Stimulated activated CD8-positive, alpha-beta memory T cell treated with anti-CD3 and anti-CD28 coated beads, Interleukin-7, amount 100 ng/mL, for 1 hour (primary cell): ENCODE results near the gene SHTN1.

Experiments used
- DNase-seq, 2 donors: peaks; one replicate each; pipeline ENCODE4 v3.0.0-alpha.2; 2020; ENCODE audit warnings: low read depth in 2 of 2

Gene SHTN1

DNA sequence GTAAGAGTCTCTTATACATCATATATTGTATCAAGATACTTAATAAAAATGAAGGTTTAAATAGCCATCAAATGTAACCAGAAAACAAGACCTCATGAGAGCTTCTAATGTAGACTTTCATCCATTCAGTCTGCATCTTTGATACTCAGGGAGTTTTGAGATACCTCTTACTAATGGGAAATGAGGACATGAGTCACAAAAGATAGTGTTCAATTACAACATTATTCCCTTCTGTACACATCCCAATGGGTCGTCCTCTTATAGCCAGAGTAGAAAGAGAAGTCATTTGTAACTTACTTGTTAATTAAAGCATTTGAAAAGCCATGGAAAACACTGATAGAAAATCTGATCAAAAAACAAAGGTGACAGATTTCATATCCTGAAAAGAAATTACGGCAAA, 19.4 kb downstream of the SHTN1 start:
- no peak for DNase-seq

DNA sequence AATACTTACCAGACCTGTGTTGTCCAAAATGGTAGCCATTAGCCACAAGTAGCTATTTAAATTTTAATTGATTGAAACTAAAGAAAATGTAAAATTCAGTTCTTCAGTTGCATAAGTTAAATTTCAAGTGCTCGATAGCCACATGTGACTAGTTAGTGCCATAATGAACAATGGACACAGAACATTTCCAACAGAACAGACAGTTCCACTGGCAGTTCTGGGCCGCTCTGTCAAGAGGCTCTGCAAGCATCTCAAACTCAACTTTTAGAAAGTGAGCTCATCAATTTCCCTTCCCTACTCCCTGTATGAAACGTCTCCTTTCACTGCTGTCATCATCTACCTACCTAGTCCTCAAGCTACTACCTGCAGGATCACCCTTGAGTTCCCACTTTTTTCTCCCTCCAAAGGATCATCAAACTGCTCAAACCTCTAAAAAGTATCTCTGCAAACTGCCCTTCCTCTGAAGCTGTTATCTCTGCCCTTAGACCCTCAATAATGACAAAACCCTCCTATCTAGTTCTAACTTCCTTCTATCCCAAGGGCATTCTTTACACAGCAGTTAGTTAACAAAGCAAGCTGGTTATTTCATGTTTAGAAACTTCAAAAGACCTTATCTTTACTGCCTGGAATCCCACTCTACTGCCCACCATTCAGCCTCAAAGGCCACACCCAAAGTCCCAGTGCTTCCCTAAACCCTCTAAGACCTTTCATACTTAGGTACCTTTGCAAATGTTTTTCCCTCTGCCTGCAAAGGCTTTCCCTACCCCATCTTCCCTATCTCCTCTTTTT, 20.6 kb downstream of the SHTN1 start:
- DNase-seq, result no peak

DNA sequence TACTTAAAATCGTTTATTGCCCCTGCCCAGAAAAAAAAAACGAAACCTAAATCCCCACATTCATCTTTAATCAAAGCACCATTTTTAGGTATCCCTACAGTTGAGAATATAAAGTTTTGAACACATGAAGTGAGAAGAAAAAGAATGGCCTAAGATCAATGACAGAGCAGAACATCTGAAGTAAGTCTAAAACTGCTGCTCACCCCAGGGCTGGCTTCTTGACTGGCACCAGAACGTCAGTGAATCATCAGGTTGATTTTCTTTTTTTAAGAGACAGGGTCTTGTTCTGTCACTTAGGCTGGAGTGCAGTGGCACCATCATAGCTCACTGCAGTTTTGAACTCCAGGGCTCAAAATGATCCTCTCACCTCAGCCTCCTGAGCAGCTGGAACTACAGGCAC, 24.9 kb downstream of the SHTN1 start:
- DNase-seq, result no peak

DNA sequence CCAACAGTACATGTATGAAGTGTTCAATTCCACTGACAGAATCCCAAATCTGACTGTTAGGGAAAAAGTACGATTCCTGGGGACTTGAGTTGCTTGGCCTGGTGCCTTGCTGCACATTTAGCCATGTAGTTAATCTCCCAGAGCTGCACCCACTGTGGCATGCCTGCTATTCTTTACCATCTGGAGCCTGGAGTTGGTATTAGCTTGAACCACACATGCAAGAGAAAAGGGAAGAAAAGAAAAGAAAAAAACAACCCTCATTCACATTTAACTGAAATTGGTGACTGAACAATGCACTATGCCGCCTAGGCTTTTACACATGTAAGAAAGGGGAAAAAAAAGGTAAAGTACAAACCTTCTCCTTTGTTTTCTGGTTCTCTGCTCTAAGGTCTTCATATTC, 26.1 kb downstream of the SHTN1 start:
- DNase-seq, result no peak

DNA sequence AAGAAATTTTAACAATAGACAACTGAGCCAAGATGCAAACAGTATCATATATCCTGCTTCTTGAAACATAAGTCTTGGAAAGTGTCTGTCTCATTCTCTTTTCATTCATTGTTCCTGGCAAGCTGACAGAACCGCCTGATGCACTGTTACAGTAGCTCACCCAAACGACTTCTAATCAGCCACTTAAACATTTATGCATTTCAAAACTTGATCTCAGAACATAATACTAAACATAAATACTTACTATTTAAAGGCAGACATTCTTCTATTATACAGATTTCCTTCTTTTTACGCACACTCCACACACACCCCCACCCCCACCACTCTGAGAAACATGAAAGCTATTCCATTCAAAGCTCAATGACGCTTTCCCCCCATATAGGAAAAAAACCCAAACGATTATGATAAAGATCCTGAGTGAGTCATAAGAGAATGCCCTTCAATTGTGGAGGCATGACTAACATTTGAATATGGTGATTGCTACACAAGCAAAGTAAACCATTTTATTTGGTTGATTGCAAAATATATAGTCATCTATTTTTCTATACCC, 30.5 kb downstream of the SHTN1 start:
- no peak for DNase-seq

DNA sequence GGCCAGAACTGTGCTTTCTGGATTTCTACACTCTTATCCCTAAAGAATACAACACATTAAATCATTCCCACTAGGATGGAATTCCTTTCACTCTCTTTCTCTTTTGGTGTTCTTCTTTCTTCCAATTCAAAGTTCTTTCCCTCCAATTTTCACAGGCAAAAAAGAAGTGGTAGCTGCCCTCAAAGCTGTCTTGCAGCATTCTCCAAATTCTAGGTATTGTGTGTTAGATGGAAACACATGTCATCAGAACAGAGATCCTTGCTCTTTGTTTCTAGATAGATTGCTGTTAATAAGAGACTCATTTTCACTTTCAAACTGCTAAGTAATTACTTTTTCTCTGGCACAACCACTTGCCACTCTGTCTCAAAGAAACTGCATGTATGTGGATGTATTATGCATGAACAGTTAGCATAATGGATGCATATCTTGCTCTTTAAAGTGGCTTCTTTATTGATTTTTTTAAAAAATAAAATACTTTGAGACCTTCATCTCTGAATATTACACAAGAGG, 31.0 kb downstream of the SHTN1 start:
- DNase-seq, result no peak

DNA sequence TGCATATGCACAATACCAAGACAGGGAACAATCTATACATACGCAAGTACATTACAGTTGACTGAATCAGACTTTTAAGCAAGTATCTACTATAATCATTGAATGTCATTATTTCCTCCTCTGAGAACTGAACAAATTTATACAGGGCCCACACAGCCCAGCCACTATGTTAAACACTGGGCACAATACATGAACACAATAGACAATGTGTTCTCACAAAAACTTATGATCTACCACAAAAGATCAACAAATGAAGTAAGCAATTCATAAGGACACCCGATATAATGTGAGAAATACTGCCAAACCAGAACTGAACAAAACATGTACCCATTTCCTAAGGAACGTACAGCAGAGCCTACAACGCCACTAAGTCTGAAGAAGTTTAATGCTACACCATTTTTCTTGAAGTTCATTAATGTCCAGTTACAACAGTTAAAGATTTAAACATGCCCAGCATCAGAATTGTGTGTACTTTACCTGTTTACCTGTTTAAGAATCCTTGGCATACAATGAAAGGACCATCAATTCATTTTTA, 31.5 kb downstream of the SHTN1 start:
- DNase-seq, result no peak

DNA sequence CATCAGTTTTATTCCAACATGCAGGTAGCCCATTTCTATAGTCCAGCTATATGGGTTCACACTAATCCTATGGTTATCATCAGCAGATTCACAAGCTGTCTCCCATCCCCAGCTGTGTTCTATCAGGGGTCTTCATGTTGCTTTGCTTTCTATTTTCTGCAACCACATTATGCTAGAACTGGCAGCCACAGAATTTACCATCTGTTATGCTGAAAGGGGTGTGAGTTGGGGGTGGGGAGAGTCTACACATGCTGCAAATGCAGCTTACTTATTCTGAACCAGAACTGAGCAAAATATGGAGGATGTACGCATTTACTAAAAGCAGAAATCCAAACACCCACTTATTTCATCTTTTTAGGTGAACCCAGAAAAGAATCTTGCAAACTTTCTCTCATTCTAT, 32.9 kb downstream of the SHTN1 start:
- no peak for DNase-seq

DNA sequence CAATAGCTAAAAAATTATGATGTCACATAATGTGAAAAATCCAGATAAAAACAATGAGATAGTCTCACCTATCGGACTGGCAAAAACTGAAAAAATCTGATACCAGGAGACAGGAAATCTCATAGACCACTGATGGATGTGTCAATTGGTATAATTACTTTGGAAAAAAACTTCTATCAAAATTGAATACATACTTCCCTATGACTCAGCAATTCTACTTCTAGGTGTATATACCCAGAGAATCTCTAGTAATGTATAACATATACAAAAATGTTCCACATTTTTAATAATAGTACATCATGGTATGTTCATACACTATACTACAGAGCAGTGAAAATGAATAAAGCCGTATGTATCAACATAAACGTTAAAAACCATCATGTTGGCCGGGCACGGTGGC, 34.9 kb downstream of the SHTN1 start:
- DNase-seq, result no peak

DNA sequence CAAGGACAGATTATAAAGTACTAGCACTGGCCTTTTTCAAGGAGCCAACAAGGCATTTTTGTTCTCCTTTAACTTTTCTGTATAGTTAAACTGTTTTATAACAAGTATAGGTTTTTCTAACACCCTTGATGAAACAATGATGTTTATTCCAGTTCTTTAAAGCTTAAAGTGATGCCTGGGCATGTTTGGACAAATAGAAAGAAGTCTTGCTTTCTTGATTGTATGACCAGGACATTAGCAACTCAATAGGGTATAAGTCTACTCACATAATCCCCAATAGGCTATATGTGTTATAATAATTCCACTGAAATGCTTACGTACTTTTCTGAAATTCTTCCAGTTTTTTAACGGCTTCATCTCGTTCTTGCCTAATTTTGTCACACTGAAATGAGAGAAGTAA, 36.7 kb downstream of the SHTN1 start:
- DNase-seq, result no peak

DNA sequence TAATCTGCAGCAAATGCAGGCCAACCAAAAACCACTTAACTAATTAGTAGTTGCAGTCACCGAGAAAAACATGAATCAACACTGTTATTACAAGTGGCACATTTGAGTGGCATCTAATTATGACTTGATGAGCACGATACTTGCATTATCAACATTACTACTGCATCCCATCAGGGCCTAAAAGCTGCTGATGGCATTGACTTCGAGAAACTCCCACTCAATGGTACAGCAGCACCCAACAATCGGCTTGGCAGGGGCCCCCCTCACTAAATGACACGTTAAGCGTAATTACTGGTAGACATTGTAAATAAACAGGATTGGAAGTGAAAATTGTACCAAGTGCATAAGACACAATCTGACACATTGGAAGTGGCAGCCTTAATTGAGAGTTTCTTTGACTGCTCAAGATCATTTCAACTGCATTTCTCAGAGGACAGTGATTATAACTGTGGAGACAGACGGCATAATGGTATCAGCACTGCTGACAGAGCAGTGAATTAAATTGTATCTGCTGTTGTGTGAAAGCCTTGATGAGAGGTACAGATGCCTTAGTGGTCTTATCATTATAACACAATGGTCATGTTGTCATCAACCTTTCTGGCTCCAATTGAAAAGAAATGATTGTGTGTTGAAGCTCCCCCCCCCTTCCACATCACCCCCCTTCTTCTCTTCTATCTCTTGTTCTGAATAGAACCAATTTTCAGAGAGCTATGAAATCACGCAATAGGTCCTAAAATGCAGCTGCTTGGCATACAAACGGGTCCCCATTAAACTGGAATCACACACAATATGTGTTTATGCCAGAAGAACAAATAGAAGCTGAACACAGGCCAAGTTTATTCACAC, 43.4 kb downstream of the SHTN1 start:
- no peak for DNase-seq

DNA sequence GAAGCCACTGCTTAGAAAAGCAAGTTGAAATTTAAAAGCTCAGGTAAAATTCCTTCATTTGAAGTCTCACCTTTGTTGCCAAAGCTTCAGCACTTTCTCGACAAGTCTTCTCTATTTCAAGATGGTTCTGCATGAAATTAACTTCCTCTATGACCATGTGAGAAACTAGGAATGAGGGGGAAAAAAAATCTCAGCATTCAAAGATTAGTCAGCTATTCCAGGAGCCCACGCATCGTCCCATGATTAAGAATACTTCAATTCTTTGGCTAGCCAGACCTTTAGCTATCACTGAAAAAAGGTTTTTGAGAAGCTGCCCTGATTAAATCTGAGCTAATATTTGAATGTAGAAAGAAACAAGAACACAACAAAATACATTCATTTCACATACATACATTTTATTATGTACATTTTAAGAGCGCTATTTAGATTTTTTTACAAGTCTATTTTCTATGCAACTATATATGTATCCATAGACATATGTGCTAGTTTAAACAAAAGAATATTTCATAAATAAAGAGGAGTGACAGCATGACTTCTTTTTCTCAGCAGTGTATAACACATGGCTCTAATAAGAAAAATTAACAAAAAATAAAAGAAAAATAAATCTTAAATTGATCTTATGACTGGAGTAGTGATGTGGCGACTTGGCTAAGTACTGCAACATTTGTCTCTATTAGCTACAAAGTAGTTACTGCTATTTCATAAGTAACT, 44.8 kb downstream of the SHTN1 start:
- DNase-seq, result no peak

DNA sequence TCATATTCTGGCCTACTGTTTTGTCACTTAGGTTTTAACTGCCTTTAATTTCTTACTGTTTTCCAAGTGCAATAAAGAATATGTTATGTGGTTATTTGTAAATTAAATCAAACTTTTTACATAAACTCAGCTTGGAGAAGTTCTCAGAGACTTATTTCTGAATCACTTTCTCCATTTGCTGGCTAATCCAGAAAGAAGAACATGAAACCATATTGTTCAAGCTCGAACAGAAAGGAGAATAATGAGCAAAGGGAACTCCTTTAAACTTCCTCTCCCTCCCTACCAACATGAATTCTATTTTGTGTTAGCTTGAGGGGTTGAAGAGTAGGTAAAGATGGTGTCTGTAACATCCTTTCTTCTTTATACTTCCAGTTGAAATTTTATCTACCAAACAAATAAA, 52.3 kb downstream of the SHTN1 start:
- no peak for DNase-seq

DNA sequence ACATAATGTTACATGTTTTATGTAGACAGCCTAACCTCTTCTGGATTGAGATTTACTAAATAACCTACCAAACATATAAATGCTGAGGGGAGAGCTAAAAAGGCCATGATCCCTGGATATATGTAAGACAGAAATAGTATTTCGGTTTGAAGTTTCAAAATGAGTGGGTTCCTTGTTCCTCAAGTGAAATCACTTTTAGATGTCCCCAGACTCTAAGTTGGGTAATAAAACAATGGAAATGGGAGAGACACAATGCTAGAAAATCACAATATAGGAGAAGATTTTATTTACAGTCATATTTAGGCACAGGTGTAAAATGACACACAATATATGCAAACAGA, 56.5 kb downstream of the SHTN1 start:
- no peak for DNase-seq

DNA sequence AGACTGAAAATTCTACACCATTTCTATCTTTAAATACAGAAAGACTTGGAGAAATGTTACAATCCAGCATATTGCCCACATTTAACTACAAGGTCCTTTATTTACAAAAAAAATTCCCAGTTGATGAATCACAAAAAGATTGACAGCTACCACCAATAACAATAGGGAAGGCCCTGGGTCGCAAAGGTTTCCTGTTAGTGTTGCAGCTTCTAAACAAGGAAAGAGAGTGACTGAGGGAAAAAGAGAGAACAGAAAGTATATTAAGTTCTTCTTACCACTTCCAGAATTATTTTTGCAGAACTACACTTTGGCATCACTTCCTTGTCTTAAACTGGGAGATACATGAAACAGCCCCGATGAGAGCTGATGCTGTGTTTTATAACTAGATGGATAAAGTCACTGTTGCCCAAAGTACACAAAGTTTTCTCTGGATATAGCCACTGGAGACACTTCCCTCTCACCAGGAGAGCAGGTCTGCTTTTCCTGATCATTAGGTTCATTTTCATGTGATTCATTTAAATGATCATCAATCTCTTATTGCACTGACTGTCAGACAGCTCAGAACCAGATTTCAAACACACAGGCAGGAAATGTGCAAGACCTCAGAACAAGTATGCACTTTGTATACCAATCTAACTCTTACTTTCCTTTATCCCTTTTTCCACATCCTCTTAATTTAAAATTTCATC, 57.0 kb downstream of the SHTN1 start:
- DNase-seq, result no peak

DNA sequence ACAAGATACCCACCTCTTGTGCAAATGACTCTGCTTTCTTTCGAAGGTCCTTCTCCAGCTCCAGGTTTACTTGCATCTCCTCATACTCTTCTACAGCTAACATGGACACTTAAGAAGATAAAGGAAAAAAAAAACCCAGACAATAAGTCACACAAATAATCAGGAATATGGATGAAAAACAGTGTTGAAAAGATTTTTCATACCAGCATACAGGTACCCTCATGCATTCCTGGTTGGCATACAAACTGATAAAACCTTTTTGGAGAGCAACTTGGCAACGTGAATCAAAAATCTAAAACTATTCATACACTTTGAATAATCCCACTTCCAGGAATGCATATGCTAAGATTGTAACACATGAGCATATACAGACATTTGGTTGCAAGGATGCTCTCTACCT, 60.1 kb downstream of the SHTN1 start:
- DNase-seq, result no peak

DNA sequence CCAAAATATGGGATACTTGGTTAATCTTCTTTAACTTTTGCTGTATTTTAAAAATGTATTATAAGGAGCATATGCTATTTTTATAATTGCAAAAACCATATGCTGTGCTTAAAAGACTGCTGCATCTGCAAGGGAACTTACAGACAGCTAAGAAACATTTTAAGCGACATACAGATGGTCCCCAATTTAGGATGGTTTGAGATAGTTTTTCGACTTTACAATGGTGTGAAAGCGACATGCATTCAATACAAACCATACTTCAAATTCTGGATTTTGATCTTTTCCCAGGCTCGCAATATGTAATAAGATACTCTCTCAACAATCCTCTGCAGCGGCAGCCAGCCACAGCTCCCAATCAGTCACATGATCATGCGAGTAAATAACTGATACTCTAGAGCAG, 73.2 kb downstream of the SHTN1 start:
- no peak for DNase-seq

DNA sequence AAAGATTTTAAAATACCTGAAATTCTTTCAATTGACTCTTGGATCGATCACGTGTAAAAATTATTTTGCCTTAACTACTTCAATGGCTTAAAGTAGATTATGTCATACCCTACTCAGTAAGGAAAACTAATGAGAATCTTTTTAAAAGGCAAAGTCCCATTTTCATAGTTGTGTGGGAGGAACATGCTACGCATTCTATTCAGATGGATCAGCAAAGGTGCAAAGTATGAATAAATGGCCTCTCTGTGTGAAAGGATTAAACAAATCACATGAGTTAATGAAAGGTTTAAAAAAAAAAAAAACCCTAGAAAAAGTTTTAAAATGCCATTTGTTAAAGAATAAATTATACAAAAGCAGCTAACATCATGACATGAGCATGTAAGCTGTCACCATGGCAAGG, 78.6 kb downstream of the SHTN1 start:
- DNase-seq, result no peak

DNA sequence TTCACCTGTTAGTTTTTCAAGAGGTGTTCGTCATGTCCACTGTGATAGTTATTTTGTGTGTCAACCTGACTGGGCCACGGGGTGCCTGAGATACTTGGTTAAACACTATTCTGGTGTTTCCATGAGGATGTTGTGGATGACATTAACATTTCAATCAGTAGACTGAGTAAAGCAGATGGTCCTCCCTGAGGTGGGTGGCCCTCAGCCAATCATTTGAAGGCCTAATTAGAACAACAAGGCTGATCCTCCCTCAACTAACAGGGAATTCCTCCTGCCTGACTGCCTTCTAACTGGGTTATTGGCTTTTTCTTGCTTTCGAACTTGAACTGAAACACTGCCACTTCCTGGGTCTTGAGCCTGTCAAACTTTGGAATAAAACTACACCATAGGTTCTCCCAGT, 79.9 kb downstream of the SHTN1 start:
- no peak for DNase-seq

DNA sequence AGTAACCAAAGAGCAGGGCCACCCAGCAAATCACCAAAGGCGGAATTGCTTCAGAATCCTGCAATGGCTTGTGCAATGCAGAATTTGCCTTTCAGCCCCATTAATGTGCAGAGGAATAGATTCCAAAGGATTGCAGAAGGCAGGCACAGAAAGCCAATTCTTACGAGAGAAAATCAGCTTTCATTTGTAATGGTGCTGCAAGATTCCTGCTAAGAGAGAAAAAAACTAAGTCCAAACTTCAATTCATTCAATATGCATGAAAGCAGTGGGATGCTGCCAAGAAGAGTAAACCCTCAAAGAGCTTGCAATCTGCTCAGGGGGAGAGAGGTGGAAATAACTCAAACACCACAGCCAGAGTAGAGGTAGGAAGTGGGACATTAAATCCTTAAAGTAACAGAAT, 85.3 kb downstream of the SHTN1 start:
- no peak for DNase-seq

DNA sequence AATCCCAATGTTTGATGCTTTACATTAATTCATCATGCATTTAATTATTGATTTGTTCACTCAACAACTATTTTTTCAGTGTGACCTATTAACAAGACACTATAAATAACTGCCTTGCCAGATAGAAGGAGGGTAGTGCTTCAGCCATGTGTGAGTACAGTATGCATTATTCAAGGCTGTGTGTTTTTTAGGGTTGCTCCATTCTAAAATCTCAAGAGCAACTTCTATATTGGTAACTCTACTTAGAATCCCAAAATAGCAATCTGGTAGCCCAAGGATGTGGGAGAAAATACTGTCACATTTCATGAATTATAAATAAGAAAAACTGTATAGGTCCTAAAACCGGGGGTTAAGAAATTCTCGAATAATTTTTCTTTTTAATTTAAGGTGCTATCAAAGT, 85.8 kb downstream of the SHTN1 start:
- no peak for DNase-seq
